ENCODE data around the gene ACSF3. TPM values are rescaled to one million over a fixed set of nuclear protein-coding genes. Genes with fewer than 3 reads are reported as not detected.

ACSF3 gene
- total and polyA plus RNA-seq, 3 donors from 2014 or later: 30.3 to 70.1 (median 61.0) TPM

DNA sequence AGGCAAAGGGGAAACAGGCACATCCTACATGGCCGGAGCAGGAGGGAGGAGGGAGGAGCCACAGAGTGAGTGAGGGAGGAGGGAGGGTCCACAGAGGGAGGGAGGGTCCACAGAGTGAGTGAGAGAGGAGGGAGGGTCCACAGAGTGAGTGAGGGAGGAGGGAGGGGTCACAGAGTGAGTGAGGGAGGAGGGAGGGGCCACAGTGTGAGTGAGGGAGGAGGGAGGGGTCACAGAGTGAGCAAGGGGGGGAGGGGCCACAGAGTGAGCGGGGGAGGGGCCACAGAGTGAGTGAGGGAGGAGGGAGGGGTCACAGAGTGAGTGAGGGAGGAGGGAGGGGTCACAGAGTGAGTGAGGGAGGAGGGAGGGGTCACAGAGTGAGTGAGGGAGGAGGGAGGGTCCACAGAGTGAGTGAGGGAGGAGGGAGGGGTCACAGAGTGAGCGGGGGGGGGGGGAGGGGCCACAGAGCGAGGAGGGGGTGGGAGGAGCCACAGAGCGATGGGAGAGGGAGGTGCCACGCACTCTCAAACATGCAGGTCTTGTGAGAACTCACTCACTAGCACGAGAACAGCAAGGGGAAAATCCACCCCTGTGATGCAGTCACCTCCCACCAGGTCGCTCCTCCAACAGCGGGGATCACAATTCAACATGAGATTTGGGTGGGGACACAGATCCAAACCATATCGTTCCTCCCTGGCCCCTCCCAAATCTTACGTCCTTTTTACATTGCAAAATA is 53.6 kb downstream of the ACSF3 start:
- Histone ChIP-seq H3K4me3 (no peak overlapping the region), H3K27ac (no peak overlapping the region), H3K27me3 (no peaks in the 10 kb centered on the region), H3K4me1 (no peaks in the 10 kb centered on the region), H3K36me3 (ENCODE audit: low read depth, missing control alignments) (no peaks in the 10 kb centered on the region), H3K9me3 (no peaks in the 10 kb centered on the region)
- intact Hi-C loops (cut with DNase I; ENCODE audit: low total_unique reads): no loop called here
- WGBS, 2 donors: 93% methylated on average over 8 to 10 of the region's 11 CpGs
- TF ChIP-seq, protein P1, sequence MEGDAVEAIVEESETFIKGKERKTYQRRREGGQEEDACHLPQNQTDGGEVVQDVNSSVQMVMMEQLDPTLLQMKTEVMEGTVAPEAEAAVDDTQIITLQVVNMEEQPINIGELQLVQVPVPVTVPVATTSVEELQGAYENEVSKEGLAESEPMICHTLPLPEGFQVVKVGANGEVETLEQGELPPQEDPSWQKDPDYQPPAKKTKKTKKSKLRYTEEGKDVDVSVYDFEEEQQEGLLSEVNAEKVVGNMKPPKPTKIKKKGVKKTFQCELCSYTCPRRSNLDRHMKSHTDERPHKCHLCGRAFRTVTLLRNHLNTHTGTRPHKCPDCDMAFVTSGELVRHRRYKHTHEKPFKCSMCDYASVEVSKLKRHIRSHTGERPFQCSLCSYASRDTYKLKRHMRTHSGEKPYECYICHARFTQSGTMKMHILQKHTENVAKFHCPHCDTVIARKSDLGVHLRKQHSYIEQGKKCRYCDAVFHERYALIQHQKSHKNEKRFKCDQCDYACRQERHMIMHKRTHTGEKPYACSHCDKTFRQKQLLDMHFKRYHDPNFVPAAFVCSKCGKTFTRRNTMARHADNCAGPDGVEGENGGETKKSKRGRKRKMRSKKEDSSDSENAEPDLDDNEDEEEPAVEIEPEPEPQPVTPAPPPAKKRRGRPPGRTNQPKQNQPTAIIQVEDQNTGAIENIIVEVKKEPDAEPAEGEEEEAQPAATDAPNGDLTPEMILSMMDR (IDR thresholded peaks at IDR 0.05): no peak
- TF ChIP-seq POLR2A (IDR thresholded peaks at IDR 0.05): no peak
- no peak for DNase-seq

DNA sequence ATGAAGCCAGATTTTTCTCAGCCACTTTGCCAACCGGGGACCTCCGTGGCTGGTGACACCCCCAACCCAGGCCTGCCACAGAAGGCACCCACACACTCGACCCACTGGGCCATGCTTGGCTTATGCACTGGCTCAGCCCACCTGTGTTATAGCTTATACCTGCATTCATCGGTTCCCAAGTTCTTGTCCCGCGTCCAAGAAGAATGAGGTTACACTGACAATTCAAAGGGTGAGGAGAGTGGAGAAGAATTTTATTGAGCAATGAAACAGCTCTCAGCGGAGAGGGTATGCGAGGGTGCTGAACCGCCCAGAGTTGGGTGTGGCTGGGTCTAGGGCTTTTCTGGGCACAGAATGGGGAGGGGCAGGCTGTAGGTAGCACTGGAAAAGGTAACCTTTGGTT is 55.7 kb downstream of the ACSF3 start:
- peaks cover under 1% of the 10 kb centered on the region for H3K4me1 ChIP-seq
- WGBS, 2 donors: 96 to 97% methylated on average over 9 of the region's 9 CpGs
- TF ChIP-seq POLR2A (IDR thresholded peaks at IDR 0.05): no peak
- TF ChIP-seq, protein P1 (IDR thresholded peaks at IDR 0.05): no peak
- H3K27me3 ChIP-seq: no peaks in the 10 kb centered on the region
- no peaks in the 10 kb centered on the region for H3K9me3 ChIP-seq
- no peak for DNase-seq
- intact Hi-C loops (cut with DNase I; ENCODE audit: low total_unique reads): no loop called here
- no peak overlapping the region for H3K27ac ChIP-seq
- H3K4me3 ChIP-seq: no peak overlapping the region
- H3K36me3 ChIP-seq (ENCODE audit: low read depth, missing control alignments): no peaks in the 10 kb centered on the region

DNA sequence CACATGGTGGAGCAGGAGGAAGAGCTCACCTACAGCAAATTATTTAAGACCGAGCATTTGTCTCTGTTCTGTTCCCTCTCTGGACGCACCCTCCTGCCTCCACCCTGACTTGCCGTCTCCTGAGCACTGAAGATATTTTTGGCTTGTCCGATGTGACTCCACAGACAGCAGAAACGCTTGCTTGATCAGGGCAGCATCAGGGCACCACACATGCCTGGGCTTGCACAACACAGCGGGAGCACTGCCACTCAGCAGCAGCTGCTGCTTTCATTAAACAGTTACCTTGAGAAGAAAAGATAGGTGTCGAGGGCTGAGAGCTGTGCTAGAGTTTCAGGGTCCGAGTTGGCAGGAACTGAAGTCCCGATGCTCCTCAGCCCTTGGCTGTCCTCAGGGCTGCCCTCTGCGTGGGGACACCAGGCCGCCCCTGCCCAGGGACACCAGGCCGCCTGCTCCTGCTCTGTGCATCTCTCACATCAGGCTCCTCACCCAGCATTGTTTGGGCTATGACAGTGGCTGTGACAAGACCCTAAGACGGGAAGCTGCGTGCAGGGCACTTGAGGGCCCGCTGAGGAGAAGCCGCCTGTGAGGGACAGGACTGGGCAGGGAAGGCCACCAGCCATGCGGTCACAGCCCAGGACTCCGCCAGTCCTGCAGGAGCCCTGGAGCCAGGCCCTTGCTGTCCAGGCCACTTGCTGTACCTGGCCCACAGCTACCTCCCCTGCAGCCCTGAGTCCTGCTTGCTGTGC is 56.6 kb downstream of the ACSF3 start:
- H3K4me1 ChIP-seq: peaks cover 9% of the 10 kb centered on the region
- 96 to 97% methylated on average over 18 of the region's 18 CpGs for WGBS, 2 donors
- TF ChIP-seq, protein P1 (IDR thresholded peaks at IDR 0.05): no peak
- intact Hi-C loops (cut with DNase I; ENCODE audit: low total_unique reads): no loop called here
- H3K27ac ChIP-seq: no peak overlapping the region
- DNase-seq: no peak
- no peaks in the 10 kb centered on the region for H3K27me3 ChIP-seq
- no peak overlapping the region for H3K4me3 ChIP-seq
- H3K36me3 ChIP-seq (ENCODE audit: low read depth, missing control alignments): no peaks in the 10 kb centered on the region
- H3K9me3 ChIP-seq: no peaks in the 10 kb centered on the region

DNA sequence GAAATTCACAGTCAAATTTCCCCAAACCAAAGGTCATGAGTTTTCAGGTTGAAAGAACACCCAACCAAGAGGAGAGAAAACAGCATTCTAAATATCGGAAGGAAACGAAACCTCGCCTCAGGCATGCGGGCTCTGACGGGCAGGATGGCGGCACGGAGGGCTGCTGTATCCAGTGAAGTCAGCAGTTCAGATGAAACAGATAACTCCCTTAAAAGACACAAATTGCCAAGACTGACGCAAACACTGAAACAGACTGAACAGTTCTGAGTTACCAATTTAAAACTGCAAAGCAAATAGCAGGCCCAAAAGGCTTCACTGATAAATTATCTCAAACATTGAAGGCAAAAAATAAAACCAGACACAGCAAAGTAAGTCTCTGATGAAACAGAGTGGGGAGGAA is 57.3 kb downstream of the ACSF3 start:
- intact Hi-C loops (cut with DNase I; ENCODE audit: low total_unique reads): no loop called here
- Histone ChIP-seq H3K27ac (no peak overlapping the region), H3K36me3 (ENCODE audit: low read depth, missing control alignments) (no peaks in the 10 kb centered on the region), H3K9me3 (no peaks in the 10 kb centered on the region), H3K27me3 (no peaks in the 10 kb centered on the region), H3K4me3 (no peak overlapping the region), H3K4me1 (peaks cover 16% of the 10 kb centered on the region)
- TF ChIP-seq, protein P1 (IDR thresholded peaks at IDR 0.05): no peak
- TF ChIP-seq POLR2A (IDR thresholded peaks at IDR 0.05): no peak
- DNase-seq: no peak
- 96 to 98% methylated on average over 8 of the region's 8 CpGs for WGBS, 2 donors

Measured in testis (tissue), 3 donors.